Erythroblast (primary cell): ENCODE results near the gene RNF166.

Experiments
- DNase-seq, 2 experiments: peaks; one replicate each; lab custom pipeline; 2025; lab: John Stamatoyannopoulos, UW
- GATA1 ChIP-seq: IDR thresholded peaks from 2 replicates; pipeline ENCODE4 v1.6.1; 2011; ENCODE audit warnings: low read depth, mild to moderate bottlenecking, control low read depth, low read length, moderate library complexity
- POLR2A ChIP-seq: IDR thresholded peaks from 2 replicates; pipeline ENCODE4 v1.6.1; 2011; ENCODE audit warnings: mild to moderate bottlenecking, low read length

RNF166 gene

GRCh38 chr16:88744577-88745521 is 38.6 kb upstream of the RNF166 start:
- no peak for TF ChIP-seq GATA1
- no peak for TF ChIP-seq POLR2A
- no peak for DNase-seq

DNA sequence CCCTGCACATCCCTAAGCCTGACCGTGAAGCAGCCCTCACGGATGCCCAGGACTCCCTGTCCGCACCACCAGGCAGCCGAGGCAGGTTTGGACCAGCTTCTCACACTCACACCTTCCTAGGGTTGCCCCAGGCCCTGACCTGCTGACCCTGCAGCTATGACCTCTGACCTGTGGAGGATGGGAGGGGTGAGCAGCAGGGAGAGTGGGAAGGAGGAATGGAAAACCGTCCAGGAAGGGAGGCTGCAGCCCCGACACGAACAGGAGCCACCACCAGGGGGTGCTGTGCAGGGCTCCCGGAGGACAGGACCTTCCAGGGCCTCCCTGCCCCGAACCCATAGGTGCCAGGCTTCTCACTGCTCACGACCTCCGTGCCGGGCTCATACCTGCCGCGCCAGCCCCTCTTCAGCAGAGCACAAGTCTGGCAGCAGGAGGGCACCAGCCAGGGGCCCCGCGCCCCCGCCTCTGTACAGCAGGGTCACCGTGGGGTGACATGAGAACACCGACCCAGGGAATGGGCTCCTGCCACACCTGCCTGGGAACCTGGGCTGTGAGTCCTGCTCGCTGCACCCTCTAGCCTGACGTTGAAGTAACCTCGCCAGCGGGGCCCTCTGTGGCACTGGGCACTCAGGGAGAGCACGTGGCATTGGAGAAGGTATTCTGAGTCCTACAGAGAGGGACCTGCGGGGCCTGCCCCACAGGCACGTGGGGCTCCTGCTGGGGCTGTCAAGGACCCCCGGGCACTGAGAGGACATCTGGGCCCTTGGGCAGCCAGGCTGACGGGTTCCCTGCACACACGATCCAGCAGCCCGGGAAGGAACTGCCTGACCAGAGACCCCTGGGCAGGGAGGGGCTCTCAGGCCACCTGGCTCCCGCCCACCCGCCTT is 37.7 kb upstream of the RNF166 start:
- DNase-seq: peak; percentile 58 to 83
- no peak for TF ChIP-seq POLR2A
- TF ChIP-seq GATA1: no peak

- TF ChIP-seq GATA1 (no peak), POLR2A (no peak)
- no peak for DNase-seq
Measured at GRCh38 chr16:88742896-88743605, 36.8 kb upstream of the RNF166 start.

DNA sequence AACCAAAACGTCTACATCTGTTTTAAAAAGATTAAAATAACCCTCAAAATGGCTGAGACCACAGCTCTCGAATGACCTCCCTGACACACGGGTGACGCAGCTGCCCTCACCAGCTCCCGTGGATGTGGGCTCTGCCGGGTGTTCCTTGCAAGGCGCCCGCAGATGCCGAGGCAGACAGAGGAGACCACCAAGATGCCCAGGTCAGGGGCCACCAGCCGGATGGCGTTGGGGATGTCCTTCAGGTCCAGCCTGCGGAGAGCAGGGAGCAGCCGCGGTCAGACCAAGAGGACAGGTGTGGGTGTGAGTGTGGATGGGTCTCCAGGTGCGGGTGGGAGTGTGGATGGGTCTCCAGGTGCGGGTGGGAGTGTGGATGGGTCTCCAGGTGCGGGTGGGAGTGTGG is 35.2 kb upstream of the RNF166 start:
- TF ChIP-seq GATA1: no peak
- TF ChIP-seq POLR2A: no peak
- DNase-seq: no peak

- DNase-seq: no peak
- TF ChIP-seq POLR2A (no peak), GATA1 (no peak)
Measured at GRCh38 chr16:88740727-88741055, 34.5 kb upstream of the RNF166 start.

DNA sequence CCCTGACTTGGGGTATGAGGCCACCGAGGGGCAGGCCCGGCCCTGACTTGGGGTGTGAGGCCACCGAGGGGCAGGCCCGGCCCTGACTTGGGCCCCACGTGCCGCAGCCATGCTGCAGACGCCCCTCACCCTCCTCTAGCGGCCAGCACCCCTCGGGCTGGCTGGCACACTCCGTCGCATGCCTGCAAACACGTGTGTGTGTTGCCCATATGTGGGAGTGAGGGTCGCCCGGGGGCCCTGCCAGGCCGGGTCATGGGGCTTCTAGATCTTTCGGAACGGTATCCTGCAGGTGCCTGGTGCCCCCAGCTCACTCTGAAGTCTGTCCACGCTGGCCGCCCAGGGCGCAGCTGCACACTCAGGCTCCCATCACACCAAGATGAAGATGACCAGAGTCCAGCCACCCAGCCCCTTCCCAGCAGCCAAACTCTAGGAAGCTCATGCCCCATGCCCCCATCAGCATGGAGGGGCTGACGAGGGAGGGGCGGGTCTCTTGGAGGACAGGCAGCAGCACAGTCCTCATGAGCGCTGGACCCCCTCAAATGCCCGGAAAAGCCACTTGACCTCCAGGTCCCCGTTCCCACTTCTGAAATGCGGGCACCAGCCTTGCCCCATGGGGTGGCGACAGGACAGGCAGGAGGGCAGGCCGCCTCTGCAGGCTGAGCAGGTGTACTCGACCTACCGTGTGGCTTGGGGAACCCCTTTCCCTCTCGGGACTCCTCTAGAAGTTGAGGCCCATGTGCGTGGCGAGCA is 33.9 kb upstream of the RNF166 start:
- no peak for DNase-seq
- TF ChIP-seq POLR2A (no peak), GATA1 (no peak)

- no peak for DNase-seq
- TF ChIP-seq GATA1: no peak
- TF ChIP-seq POLR2A: no peak
Measured at GRCh38 chr16:88739139-88739976, 33.1 kb upstream of the RNF166 start.

DNA sequence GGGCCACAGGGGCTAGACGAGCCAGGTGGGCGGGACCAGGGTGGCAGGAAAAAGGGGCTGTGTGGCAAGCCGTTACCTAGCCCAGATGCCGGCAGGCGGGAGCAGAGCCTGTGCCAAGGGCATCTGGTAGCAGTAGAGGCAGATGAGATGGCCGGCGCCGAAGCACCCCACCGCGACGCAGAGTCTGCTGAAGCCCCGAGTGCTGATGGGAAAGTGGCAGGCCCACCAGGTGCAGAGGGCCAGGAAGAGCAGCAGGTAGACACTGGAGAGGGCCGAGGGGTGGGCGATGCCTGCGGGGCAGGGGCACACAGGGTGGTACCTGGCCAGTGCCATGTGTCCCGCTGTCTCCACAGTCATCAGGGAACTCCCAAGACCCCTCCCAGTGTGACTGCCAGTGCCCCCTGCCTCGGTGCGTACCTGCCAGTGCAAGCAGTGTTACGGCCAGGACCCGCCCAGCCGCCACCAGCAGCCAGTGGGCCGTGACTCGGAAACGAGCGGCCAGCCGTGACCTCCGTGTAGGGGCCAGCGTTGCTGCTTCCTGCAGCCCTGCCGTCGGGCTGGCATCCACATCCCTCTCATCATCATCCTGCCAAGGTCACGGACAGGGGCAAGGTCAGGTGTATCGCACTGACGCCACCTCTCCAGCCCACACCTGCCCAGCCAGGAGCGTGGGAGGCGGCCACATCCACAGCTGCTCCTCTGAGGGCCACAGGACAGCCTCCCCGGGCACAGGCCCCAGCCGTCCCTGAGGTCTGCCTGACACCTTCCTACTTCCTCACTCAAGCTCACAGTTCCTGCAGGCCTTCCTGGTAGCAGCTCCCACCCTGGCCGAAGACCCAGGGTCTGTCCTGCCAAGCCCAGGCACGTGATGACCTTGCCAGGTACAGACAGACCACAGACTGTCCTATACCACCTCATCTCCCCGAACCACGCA is 32.2 kb upstream of the RNF166 start:
- DNase-seq: no peak
- TF ChIP-seq GATA1: no peak
- TF ChIP-seq POLR2A: no peak

- TF ChIP-seq GATA1: no peak
- DNase-seq: peak; percentile 84 to 89
Measured at GRCh38 chr16:88737298-88738150, 31.3 kb upstream of the RNF166 start.

DNA sequence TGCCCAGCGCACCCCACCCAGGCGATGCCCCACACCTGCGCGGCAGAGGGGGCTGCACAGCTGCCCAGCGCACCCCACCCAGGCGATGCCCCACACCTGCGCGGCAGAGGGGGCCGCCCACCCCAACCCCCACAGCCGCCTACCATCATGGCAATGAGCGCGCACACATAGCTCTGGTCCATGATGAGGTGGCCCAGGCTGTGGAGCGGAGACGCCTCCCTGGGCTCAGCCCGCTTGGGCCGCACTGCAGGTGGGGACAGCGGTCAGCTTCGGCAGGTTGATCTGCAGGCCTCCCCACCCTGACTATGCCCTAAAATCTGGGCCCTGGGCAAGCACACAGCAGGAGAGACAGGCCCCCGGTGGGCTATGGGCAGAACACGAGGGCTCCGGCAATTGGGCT is 30.3 kb upstream of the RNF166 start:
- DNase-seq: no peak
- TF ChIP-seq GATA1: no peak
- no peak for TF ChIP-seq POLR2A
